Measurements from ENCODE around the gene METTL25B. TPM values are rescaled to one million over a fixed set of nuclear protein-coding genes. Genes with fewer than 3 reads are reported as not detected.

METTL25B gene
- total and polyA plus RNA-seq, 2 of the 13 experiments (the other 11 are each of a cell fraction or from before 2014, with no cell fraction given) = 11.9 to 24.0 TPM

DNA sequence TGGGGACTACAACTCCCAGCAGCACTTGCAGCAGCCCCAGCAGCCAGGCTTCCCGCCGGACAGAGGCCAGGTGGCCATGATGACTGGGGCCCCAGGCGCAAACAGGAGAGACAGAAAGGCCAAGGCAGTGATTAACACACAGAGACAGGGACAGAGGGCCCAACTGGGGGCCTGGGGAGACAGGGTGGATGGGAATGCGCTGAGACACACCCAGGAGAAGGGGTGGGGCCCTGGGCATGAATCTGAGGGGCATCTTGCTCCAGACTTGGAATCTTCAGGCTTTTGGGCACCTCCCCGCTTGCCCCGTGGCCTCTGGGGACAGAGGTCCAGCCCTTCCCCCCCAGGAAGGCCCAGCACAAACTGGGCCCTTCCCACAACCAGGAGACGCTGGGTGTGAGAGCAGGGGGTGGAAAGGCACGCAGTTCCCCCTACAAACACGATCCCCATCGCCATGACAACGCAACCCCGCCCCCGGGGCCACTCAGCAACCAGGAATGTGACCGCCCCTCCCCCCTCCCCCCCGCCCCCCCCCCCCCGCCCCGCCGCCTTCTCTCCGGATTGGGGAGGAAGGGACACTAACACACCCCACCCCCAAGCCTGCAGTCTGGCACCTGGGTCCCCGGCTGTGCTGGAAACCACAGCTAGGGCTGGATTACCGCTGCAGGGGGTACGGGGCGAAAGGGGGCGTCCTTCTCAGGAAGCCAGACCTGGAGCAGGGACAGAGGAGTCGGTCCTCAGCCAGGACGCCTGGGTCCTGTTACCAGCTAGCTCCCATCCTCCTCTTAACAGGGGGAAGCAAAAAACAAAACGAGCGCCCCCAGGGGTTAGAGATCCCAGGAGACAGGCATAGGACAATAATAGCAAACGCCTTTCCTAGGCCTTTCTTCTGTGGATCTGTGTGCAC lies 18.7 kb downstream of the METTL25B start (continued):
- TF ChIP-seq, protein P1, sequence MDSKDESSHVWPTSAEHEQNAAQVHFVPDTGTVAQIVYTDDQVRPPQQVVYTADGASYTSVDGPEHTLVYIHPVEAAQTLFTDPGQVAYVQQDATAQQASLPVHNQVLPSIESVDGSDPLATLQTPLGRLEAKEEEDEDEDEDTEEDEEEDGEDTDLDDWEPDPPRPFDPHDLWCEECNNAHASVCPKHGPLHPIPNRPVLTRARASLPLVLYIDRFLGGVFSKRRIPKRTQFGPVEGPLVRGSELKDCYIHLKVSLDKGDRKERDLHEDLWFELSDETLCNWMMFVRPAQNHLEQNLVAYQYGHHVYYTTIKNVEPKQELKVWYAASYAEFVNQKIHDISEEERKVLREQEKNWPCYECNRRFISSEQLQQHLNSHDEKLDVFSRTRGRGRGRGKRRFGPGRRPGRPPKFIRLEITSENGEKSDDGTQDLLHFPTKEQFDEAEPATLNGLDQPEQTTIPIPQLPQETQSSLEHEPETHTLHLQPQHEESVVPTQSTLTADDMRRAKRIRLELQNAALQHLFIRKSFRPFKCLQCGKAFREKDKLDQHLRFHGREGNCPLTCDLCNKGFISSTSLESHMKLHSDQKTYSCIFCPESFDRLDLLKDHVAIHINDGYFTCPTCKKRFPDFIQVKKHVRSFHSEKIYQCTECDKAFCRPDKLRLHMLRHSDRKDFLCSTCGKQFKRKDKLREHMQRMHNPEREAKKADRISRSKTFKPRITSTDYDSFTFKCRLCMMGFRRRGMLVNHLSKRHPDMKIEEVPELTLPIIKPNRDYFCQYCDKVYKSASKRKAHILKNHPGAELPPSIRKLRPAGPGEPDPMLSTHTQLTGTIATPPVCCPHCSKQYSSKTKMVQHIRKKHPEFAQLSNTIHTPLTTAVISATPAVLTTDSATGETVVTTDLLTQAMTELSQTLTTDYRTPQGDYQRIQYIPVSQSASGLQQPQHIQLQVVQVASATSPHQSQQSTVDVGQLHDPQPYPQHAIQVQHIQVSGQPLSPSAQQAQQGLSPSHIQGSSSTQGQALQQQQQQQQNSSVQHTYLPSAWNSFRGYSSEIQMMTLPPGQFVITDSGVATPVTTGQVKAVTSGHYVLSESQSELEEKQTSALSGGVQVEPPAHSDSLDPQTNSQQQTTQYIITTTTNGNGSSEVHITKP (CRISPR knock-in tag; IDR thresholded peaks at IDR 0.05; ENCODE audit: low read depth) = no peak
- TF ChIP-seq MIXL1 (CRISPR knock-in tag; IDR thresholded peaks at IDR 0.05) (no peak), ZNF264 (CRISPR knock-in tag; IDR thresholded peaks at IDR 0.05) (no peak), ZKSCAN5 (CRISPR knock-in tag; IDR thresholded peaks at IDR 0.05) (no peak), PCBP1 (IDR thresholded peaks at IDR 0.05; ENCODE audit: borderline replicate concordance, low read depth, low read length) (peak; percentile 99), ZNF251 (CRISPR knock-in tag; IDR thresholded peaks at IDR 0.05) (no peak), NR2F1 (CRISPR knock-in tag; IDR thresholded peaks at IDR 0.05) (peak in 1 of 2 experiments; percentile 56; a peak in 1 of 4 replicates), SATB2 (CRISPR knock-in tag; IDR thresholded peaks at IDR 0.05) (no peak), MYC (CRISPR knock-in tag; IDR thresholded peaks at IDR 0.05; ENCODE audit: borderline replicate concordance) (peak; percentile 67; the same call in 1 of the 2 replicates), BORCS8-MEF2B (CRISPR knock-in tag; IDR thresholded peaks at IDR 0.05) (no peak), SMYD3 (CRISPR knock-in tag; IDR thresholded peaks at IDR 0.05) (no peak), RNF2 (conservative IDR thresholded peaks at IDR 0.05; ENCODE audit: low read depth) (no peak), ZNF274 (CRISPR knock-in tag; IDR thresholded peaks at IDR 0.05) (no peak)
- TF ChIP-seq, protein P2, sequence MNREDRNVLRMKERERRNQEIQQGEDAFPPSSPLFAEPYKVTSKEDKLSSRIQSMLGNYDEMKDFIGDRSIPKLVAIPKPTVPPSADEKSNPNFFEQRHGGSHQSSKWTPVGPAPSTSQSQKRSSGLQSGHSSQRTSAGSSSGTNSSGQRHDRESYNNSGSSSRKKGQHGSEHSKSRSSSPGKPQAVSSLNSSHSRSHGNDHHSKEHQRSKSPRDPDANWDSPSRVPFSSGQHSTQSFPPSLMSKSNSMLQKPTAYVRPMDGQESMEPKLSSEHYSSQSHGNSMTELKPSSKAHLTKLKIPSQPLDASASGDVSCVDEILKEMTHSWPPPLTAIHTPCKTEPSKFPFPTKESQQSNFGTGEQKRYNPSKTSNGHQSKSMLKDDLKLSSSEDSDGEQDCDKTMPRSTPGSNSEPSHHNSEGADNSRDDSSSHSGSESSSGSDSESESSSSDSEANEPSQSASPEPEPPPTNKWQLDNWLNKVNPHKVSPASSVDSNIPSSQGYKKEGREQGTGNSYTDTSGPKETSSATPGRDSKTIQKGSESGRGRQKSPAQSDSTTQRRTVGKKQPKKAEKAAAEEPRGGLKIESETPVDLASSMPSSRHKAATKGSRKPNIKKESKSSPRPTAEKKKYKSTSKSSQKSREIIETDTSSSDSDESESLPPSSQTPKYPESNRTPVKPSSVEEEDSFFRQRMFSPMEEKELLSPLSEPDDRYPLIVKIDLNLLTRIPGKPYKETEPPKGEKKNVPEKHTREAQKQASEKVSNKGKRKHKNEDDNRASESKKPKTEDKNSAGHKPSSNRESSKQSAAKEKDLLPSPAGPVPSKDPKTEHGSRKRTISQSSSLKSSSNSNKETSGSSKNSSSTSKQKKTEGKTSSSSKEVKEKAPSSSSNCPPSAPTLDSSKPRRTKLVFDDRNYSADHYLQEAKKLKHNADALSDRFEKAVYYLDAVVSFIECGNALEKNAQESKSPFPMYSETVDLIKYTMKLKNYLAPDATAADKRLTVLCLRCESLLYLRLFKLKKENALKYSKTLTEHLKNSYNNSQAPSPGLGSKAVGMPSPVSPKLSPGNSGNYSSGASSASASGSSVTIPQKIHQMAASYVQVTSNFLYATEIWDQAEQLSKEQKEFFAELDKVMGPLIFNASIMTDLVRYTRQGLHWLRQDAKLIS (CRISPR knock-in tag; IDR thresholded peaks at IDR 0.05) = no peak
- TF ChIP-seq, protein P3, sequence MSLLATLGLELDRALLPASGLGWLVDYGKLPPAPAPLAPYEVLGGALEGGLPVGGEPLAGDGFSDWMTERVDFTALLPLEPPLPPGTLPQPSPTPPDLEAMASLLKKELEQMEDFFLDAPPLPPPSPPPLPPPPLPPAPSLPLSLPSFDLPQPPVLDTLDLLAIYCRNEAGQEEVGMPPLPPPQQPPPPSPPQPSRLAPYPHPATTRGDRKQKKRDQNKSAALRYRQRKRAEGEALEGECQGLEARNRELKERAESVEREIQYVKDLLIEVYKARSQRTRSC (CRISPR knock-in tag; IDR thresholded peaks at IDR 0.05; ENCODE audit: low read depth) = 0 out of 2 replicates have a peak, but pooled peaks have one; percentile 25
- TF ChIP-seq, protein P4, sequence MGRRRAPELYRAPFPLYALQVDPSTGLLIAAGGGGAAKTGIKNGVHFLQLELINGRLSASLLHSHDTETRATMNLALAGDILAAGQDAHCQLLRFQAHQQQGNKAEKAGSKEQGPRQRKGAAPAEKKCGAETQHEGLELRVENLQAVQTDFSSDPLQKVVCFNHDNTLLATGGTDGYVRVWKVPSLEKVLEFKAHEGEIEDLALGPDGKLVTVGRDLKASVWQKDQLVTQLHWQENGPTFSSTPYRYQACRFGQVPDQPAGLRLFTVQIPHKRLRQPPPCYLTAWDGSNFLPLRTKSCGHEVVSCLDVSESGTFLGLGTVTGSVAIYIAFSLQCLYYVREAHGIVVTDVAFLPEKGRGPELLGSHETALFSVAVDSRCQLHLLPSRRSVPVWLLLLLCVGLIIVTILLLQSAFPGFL (CRISPR knock-in tag; IDR thresholded peaks at IDR 0.05) = no peak

All from HepG2 (cell line).